Natural killer cell (primary cell): ENCODE data around the gene TARP.

Experiments
- ATAC-seq, 3 donors: fragments of 150-1000 bp in 2 of 3; fragments of 200-7000 bp in 1 of 3; cut with Tn5 transposase; 1 replicate in 1 of 3; 2 replicates in 2 of 3; pipeline ENCODE4 v1.10.0; 2021; ENCODE audit warnings: mild to moderate bottlenecking in 2 of 3, moderate library complexity in 2 of 3
- DNase-seq, 2 donors: peaks; one replicate each; pipeline versions ENCODE4 v3.0.0 to v3.0.0-alpha.2; 2013 to 2021; ENCODE audit warnings: mixed read lengths in 1 of 2
- H3K27ac ChIP-seq: one replicate; pipeline ENCODE4 v1.5.1; 2013; ENCODE audit warnings: mild to moderate bottlenecking, low read length
- H3K27me3 ChIP-seq: one replicate; pipeline ENCODE4 v1.6.1; 2013; ENCODE audit warnings: low read length; ENCODE audit not compliant: control insufficient read depth, insufficient read depth
- H3K36me3 ChIP-seq: one replicate; pipeline ENCODE4 v1.6.1; 2013; ENCODE audit warnings: low read length; ENCODE audit not compliant: control insufficient read depth, insufficient read depth
- H3K4me1 ChIP-seq: one replicate; pipeline ENCODE4 v1.6.1; 2013; ENCODE audit warnings: low read length; ENCODE audit not compliant: control insufficient read depth, insufficient read depth
- H3K4me3 ChIP-seq: one replicate; pipeline ENCODE4 v1.5.1; 2013; ENCODE audit warnings: low read length
- H3K9me3 ChIP-seq: one replicate; pipeline ENCODE4 v1.6.1; 2013; ENCODE audit warnings: low read length; ENCODE audit not compliant: control insufficient read depth, insufficient read depth
- H3K27ac Mint-ChIP-seq, 2 donors: one replicate each; pipeline ENCODE4 v1.8.0; 2022; ENCODE audit warnings: mild to moderate bottlenecking in 2 of 2, mixed read lengths in 2 of 2, moderate library complexity in 1 of 2
- H3K27me3 Mint-ChIP-seq, 2 donors: one replicate each; pipeline ENCODE4 v1.8.0; 2022; ENCODE audit warnings: low read depth in 2 of 2, mixed read lengths in 2 of 2
- H3K36me3 Mint-ChIP-seq: one replicate; pipeline ENCODE4 v1.8.0; 2022; ENCODE audit warnings: mixed read lengths
- H3K4me1 Mint-ChIP-seq, 2 donors: one replicate each; pipeline ENCODE4 v1.8.0; 2022; ENCODE audit warnings: mixed read lengths in 2 of 2
- H3K4me3 Mint-ChIP-seq: one replicate; pipeline ENCODE4 v1.8.0; 2022; ENCODE audit warnings: mild to moderate bottlenecking, moderate library complexity, mixed read lengths
- H3K9me3 Mint-ChIP-seq, 2 donors: one replicate each; pipeline ENCODE4 v1.8.0; 2022; ENCODE audit warnings: mixed read lengths in 2 of 2
- CTCF ChIP-seq: fragments of 200-600 bp; IDR thresholded peaks from one replicate; pipeline ENCODE4 v1.8.0; 2022; ENCODE audit warnings: antibody characterized with exemption
- WGBS: methylation state at CpG from one replicate; pipeline ENCODE4 v1.1.7; 2013; ENCODE audit warnings: missing lambda C conversion rate; ENCODE audit not compliant: insufficient coverage; 5-methylcytosine and 5-hydroxymethylcytosine counted together
- intact Hi-C: fragments of 100-400 bp; cut with micrococcal nuclease; formaldehyde crosslinking; loops from one replicate; pipeline ENCODE4 v1.14.2; 2022

Gene TARP

GRCh38 chr7:38318241-38318640 is 44.8 kb upstream of the TARP start:
- peak overlapping the region; percentile 95 to 99 for H3K27ac Mint-ChIP-seq
- peak in 2 of 3 donors; percentile 2 to 6 for ATAC-seq
- intact Hi-C loops = loop anchor here (1.0 to 2.0 kb wide), 2 partner anchors 13 to 101 kb away; no protein-coding TSS in a partner anchor
- no peaks in the 10 kb centered on the region for H3K27me3 ChIP-seq
- no peaks in the 10 kb centered on the region for H3K27me3 Mint-ChIP-seq
- peak in 1 of 2 donors; percentile 40 for DNase-seq
- H3K36me3 ChIP-seq = no peaks in the 10 kb centered on the region
- TF ChIP-seq CTCF = no peak
- H3K9me3 Mint-ChIP-seq = no peaks in the 10 kb centered on the region
- H3K4me1 ChIP-seq = peaks cover 62% of the 10 kb centered on the region
- peak overlapping the region; percentile 97 for H3K27ac ChIP-seq
- peak overlapping the region; percentile 69 for H3K4me3 ChIP-seq
- H3K36me3 Mint-ChIP-seq = no peaks in the 10 kb centered on the region
- peak overlapping the region; percentile 97 for H3K4me3 Mint-ChIP-seq
- WGBS = 30% methylated on average over 9 of the region's 9 CpGs
- peaks cover 90 to 91% of the 10 kb centered on the region in 2 donors for H3K4me1 Mint-ChIP-seq
- no peaks in the 10 kb centered on the region for H3K9me3 ChIP-seq

GRCh38 chr7:38317515-38317914 is 44.1 kb upstream of the TARP start:
- Mint-ChIP-seq H3K4me1 (peaks cover 90 to 91% of the 10 kb centered on the region in 2 donors), H3K9me3 (no peaks in the 10 kb centered on the region), H3K4me3 (peak overlapping the region; percentile 97), H3K27ac (peak overlapping the region; percentile 95 to 99), H3K36me3 (no peaks in the 10 kb centered on the region), H3K27me3 (no peaks in the 10 kb centered on the region)
- Histone ChIP-seq H3K27ac (peak overlapping the region; percentile 97), H3K4me3 (peak overlapping the region; percentile 69), H3K36me3 (no peaks in the 10 kb centered on the region), H3K9me3 (no peaks in the 10 kb centered on the region), H3K27me3 (no peaks in the 10 kb centered on the region), H3K4me1 (peaks cover 65% of the 10 kb centered on the region)
- no peak for TF ChIP-seq CTCF
- DNase-seq = peak; percentile 69 to 85
- 8% methylated on average over 9 of the region's 9 CpGs for WGBS
- ATAC-seq = peak; percentile 62 to 86 (median 84)
- intact Hi-C loops = loop anchor here (1.0 to 2.0 kb wide), 4 partner anchors 8 to 84 kb away; no protein-coding TSS in a partner anchor

DNA sequence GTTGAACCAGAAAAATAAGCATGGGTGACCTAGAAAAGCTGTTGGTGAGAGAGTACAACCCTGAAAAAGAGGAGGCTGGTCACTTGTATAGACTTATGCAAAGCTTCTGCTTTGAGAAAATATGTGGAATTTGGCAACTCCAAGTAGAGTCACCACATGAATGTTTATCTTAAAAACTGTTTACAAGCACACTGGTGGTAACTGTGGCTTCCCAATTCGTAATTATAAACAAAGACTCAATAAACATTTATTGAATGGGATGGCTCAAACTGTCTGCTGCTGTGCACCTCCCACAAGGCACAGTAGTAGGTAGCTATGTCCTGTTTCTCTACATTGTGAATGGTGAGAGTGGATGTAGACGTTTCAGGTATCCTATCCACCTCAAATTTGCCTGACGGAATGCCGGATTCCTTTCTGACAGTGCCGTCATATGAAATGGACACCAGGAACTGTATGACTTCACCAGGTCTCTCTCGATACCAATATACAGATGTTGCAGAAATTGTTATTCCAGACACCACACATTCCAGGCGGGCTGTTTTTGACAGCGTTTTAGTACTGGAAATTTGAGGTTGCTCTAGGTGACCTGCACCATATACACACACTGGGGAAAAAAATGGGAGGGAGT is 43.4 kb upstream of the TARP start:
- peak; percentile 11 to 35 (median 15) for ATAC-seq

More for the DNA sequence above, 43.4 kb upstream of the TARP start:
- intact Hi-C loops = loop anchor here (1.0 to 2.0 kb wide), 4 partner anchors 8 to 84 kb away; no protein-coding TSS in a partner anchor
- 38% methylated on average over 6 of the region's 8 CpGs for WGBS
- Mint-ChIP-seq H3K27ac (peak overlapping the region; percentile 95 to 99), H3K36me3 (no peaks in the 10 kb centered on the region), H3K9me3 (no peaks in the 10 kb centered on the region), H3K27me3 (no peaks in the 10 kb centered on the region), H3K4me1 (peaks cover 92 to 94% of the 10 kb centered on the region in 2 donors), H3K4me3 (peak overlapping the region; percentile 97)
- no peak for DNase-seq
- no peaks in the 10 kb centered on the region for H3K27me3 ChIP-seq
- H3K36me3 ChIP-seq = no peaks in the 10 kb centered on the region
- no peaks in the 10 kb centered on the region for H3K9me3 ChIP-seq
- no peak for TF ChIP-seq CTCF
- H3K4me1 ChIP-seq = peaks cover 61% of the 10 kb centered on the region
- peak overlapping the region; percentile 97 for H3K27ac ChIP-seq
- peak overlapping the region; percentile 69 for H3K4me3 ChIP-seq
